H1 (cell line): Measurements from ENCODE around the gene IFT172. TPM values are rescaled to one million over a fixed set of nuclear protein-coding genes. Genes with fewer than 3 reads are reported as not detected.

ENCODE experiments used
- CTCF ChIA-PET: fragments of 300-600 bp; sonication (Branson Sonifier 250); formaldehyde crosslinking; loops from one replicate; lab custom pipeline; 2021; ENCODE audit not compliant: partially characterized antibody; lab: Charles Lee
- POLR2A ChIA-PET: fragments of 300-600 bp; sonication (Branson Sonifier 250); formaldehyde crosslinking; loops from one replicate; lab custom pipeline; 2021; ENCODE audit warnings: inconsistent platforms; ENCODE audit not compliant: partially characterized antibody; lab: Charles Lee
- DNase-seq, 2 experiments: peaks; one replicate each; pipeline versions ENCODE4 v3.0.0 to v3.0.0-alpha.2; 2010 to 2022; ENCODE audit warnings: low spot score in 2 of 2, low read depth in 1 of 2, mixed read lengths in 1 of 2
- FAIRE-seq: peaks from 2 replicates; lab custom pipeline; 2011; peaks lifted over from hg19 to GRCh38; lab: Jason Lieb, UNC
- H2AFZ ChIP-seq: 2 replicates; pipeline ENCODE4 v1.8.1; 2012; ENCODE audit warnings: low read length, inconsistent platforms
- H2AK5ac ChIP-seq: 2 replicates; pipeline ENCODE4 v1.6.1; 2013; ENCODE audit warnings: low read depth, low read length
- H2BK120ac ChIP-seq: replicated peaks from 2 replicates; pipeline ENCODE3; 2013; ENCODE audit warnings: low read depth, low read length, inconsistent platforms
- H2BK12ac ChIP-seq: 2 replicates; pipeline ENCODE4 v1.6.1; 2013; ENCODE audit warnings: low read depth, low read length
- H2BK15ac ChIP-seq: 2 replicates; pipeline ENCODE4 v1.6.1; 2013; ENCODE audit warnings: low read length
- H2BK20ac ChIP-seq: 2 replicates; pipeline ENCODE4 v1.6.1; 2013; ENCODE audit warnings: low read length
- H2BK5ac ChIP-seq: 2 replicates; pipeline ENCODE4 v1.6.1; 2013; ENCODE audit warnings: low read depth, low read length
- H3K14ac ChIP-seq: 2 replicates; pipeline ENCODE4 v1.6.1; 2013; ENCODE audit warnings: inconsistent platforms; ENCODE audit not compliant: insufficient read length
- H3K18ac ChIP-seq: 2 replicates; pipeline ENCODE4 v1.6.1; 2013; ENCODE audit warnings: low read length; ENCODE audit errors: extremely low read depth
- H3K23ac ChIP-seq: 2 replicates; pipeline ENCODE4 v1.6.1; 2013; ENCODE audit warnings: inconsistent platforms; ENCODE audit not compliant: insufficient read length
- H3K23me2 ChIP-seq: 2 replicates; pipeline ENCODE4 v1.6.1; 2013; ENCODE audit warnings: low read depth, low read length
- H3K27ac ChIP-seq: 2 replicates; pipeline ENCODE4 v1.6.1; 2011; ENCODE audit warnings: low read depth, low read length, inconsistent platforms
- H3K27me3 ChIP-seq, 4 experiments: replicated peaks in 1 of 4; 1 replicate in 1 of 4; 2 replicates in 3 of 4; pipeline versions ENCODE4 v1.6.1 to v1.8.1; 2011 to 2013; ENCODE audit warnings: low read length in 3 of 4, mild to moderate bottlenecking in 3 of 4, inconsistent platforms in 2 of 4, mixed read lengths in 2 of 4, moderate library complexity in 1 of 4; ENCODE audit not compliant: control insufficient read depth in 3 of 4, insufficient read depth in 3 of 4; ENCODE audit errors: extremely low read depth in 1 of 4
- H3K36me3 ChIP-seq, 4 experiments: 2 replicates each; pipeline versions ENCODE4 v1.6.1 to v1.8.1; 2011 to 2013; ENCODE audit warnings: mild to moderate bottlenecking in 4 of 4, low read length in 3 of 4, moderate library complexity in 2 of 4, control low read depth in 1 of 4, inconsistent platforms in 1 of 4; ENCODE audit not compliant: insufficient read depth in 4 of 4, control insufficient read depth in 2 of 4
- H3K4ac ChIP-seq: replicated peaks from 2 replicates; pipeline ENCODE3; 2013; ENCODE audit warnings: low read length, low read depth, mixed read lengths, inconsistent platforms; ENCODE audit not compliant: insufficient read length
- H3K4me1 ChIP-seq, 4 experiments: replicated peaks in 1 of 4; 1 replicate in 1 of 4; 2 replicates in 3 of 4; pipeline versions ENCODE4 v1.6.1 to v1.8.1; 2011 to 2013; ENCODE audit warnings: low read length in 3 of 4, inconsistent platforms in 2 of 4, mixed read lengths in 1 of 4; ENCODE audit not compliant: insufficient read depth in 4 of 4, control insufficient read depth in 3 of 4
- H3K4me2 ChIP-seq, 2 experiments: 2 replicates each; pipeline versions ENCODE4 v1.6.1 to v1.8.1; 2011 to 2013; ENCODE audit warnings: low read depth in 2 of 2, low read length in 2 of 2, control low read depth in 1 of 2, inconsistent platforms in 1 of 2, mild to moderate bottlenecking in 1 of 2; ENCODE audit not compliant: insufficient read depth in 1 of 2
- H3K4me3 ChIP-seq, 4 experiments: fragments of 200-600, 300-600 bp in 1 of 4; sonication (generic), shearing (Covaris generic), sonication (Bioruptor Twin) in 1 of 4; 2 replicates each; pipeline versions ENCODE4 v1.5.1 to v1.8.1; 2011 to 2016; ENCODE audit warnings: low read length in 4 of 4, low read depth in 3 of 4, control low read depth in 2 of 4, inconsistent platforms in 2 of 4, mild to moderate bottlenecking in 2 of 4, mixed read lengths in 1 of 4, moderate library complexity in 1 of 4; ENCODE audit not compliant: insufficient read depth in 2 of 4; ENCODE audit errors: extremely low read depth in 1 of 4
- H3K56ac ChIP-seq: replicated peaks from 2 replicates; pipeline ENCODE3; 2013; ENCODE audit warnings: low read depth, mild to moderate bottlenecking, mixed read lengths, low read length, inconsistent platforms; ENCODE audit not compliant: insufficient read length
- H3K79me1 ChIP-seq: 2 replicates; pipeline ENCODE4 v1.6.1; 2013; ENCODE audit warnings: low read depth, low read length, control low read depth
- H3K79me2 ChIP-seq, 2 experiments: 2 replicates each; pipeline versions ENCODE4 v1.6.1 to v1.8.1; 2012 to 2013; ENCODE audit warnings: low read length in 2 of 2, mild to moderate bottlenecking in 2 of 2, inconsistent platforms in 1 of 2; ENCODE audit not compliant: insufficient read depth in 2 of 2, control insufficient read depth in 1 of 2
- H3K9ac ChIP-seq, 4 experiments: replicated peaks in 1 of 4; 1 replicate in 1 of 4; 2 replicates in 3 of 4; pipeline versions ENCODE4 v1.6.1 to v1.8.1; 2011 to 2013; ENCODE audit warnings: low read depth in 3 of 4, low read length in 3 of 4, control low read depth in 2 of 4, mild to moderate bottlenecking in 2 of 4, moderate library complexity in 2 of 4, inconsistent platforms in 1 of 4; ENCODE audit errors: extremely low read depth in 1 of 4
- H3K9me3 ChIP-seq, 2 experiments: 2 replicates each; pipeline versions ENCODE4 v1.6.1 to v1.8.1; 2012 to 2013; ENCODE audit warnings: mild to moderate bottlenecking in 2 of 2, moderate library complexity in 2 of 2, control low read depth in 1 of 2, inconsistent platforms in 1 of 2, low read depth in 1 of 2, low read length in 1 of 2, mixed read lengths in 1 of 2; ENCODE audit not compliant: insufficient read depth in 2 of 2
- H4K20me1 ChIP-seq, 2 experiments: replicated peaks in 1 of 2; 2 replicates each; pipeline versions ENCODE3 to v1.8.1; 2011 to 2013; ENCODE audit warnings: inconsistent platforms in 2 of 2, low read length in 2 of 2, mild to moderate bottlenecking in 1 of 2; ENCODE audit not compliant: insufficient read depth in 2 of 2, control insufficient read depth in 1 of 2
- H4K5ac ChIP-seq: 2 replicates; pipeline ENCODE4 v1.6.1; 2013; ENCODE audit warnings: low read length, low read depth, mixed read lengths, inconsistent platforms; ENCODE audit not compliant: insufficient read length
- H4K8ac ChIP-seq: 2 replicates; pipeline ENCODE4 v1.8.0; 2013; ENCODE audit warnings: mild to moderate bottlenecking, moderate library complexity, low read length, inconsistent platforms; ENCODE audit not compliant: insufficient read depth; ENCODE audit errors: extremely low read depth
- H4K91ac ChIP-seq: replicated peaks from 2 replicates; pipeline ENCODE3; 2013; ENCODE audit warnings: low read length, mixed read lengths, inconsistent platforms; ENCODE audit not compliant: insufficient read length
- BCL11A ChIP-seq, 2 experiments: IDR thresholded peaks; one replicate each; pipeline ENCODE4 v1.6.1; 2011; ENCODE audit warnings: low read depth in 2 of 2, low read length in 2 of 2, mild to moderate bottlenecking in 2 of 2
- EGR1 ChIP-seq: IDR thresholded peaks from 2 replicates; pipeline ENCODE4 v1.6.1; 2011; ENCODE audit warnings: low read depth, low read length, borderline replicate concordance
- EZH2 ChIP-seq: fragments of 200-600 bp; sonication (generic); IDR thresholded peaks from 2 replicates; pipeline ENCODE4 v1.7.1; 2012; ENCODE audit warnings: low read depth, mild to moderate bottlenecking, moderate library complexity, low read length, inconsistent platforms; ENCODE audit not compliant: severe bottlenecking
- FOSL1 ChIP-seq: IDR thresholded peaks from 2 replicates; pipeline ENCODE4 v1.6.1; 2011; ENCODE audit warnings: mild to moderate bottlenecking, low read depth, low read length, moderate library complexity; ENCODE audit not compliant: insufficient read depth
- HDAC6 ChIP-seq: IDR thresholded peaks from one replicate; pipeline ENCODE4 v1.7.1; 2012; ENCODE audit warnings: low read depth, mild to moderate bottlenecking, inconsistent platforms, low read length, moderate library complexity
- SAP30 ChIP-seq: fragments of 300-600 bp; sonication (generic); IDR thresholded peaks from 2 replicates; pipeline ENCODE4 v1.7.1; 2012; ENCODE audit warnings: low read length, moderate library complexity, mild to moderate bottlenecking, inconsistent platforms; ENCODE audit not compliant: insufficient read depth, insufficient replicate concordance
- SUZ12 ChIP-seq: fragments of 200-600 bp; sonication (generic); IDR thresholded peaks from 2 replicates; pipeline ENCODE4 v1.6.1; 2012; ENCODE audit warnings: mild to moderate bottlenecking, inconsistent platforms, low read length, moderate library complexity, mixed read lengths
- whole genome bisulfite sequencing, 2 experiments: shearing (Covaris generic) in 1 of 2; methylation state at CpG; one replicate each; pipeline versions ENCODE4 v1.1.6 to v1.1.7; 2013 to 2015; ENCODE audit warnings: low lambda C conversion rate in 2 of 2, mixed read lengths in 2 of 2, inconsistent platforms in 1 of 2, low coverage in 1 of 2, missing lambda C conversion rate in 1 of 2; ENCODE audit not compliant: insufficient replicate concordance in 2 of 2, insufficient coverage in 1 of 2, insufficient read length in 1 of 2; ENCODE audit errors: extremely low coverage in 1 of 2, missing lambda C conversion rate in 1 of 2; 5-methylcytosine and 5-hydroxymethylcytosine counted together
- polyA plus RNA-seq, 7 experiments: library from polyadenylated mRNA; depleted of rRNA in 3 of 7; stranded (reverse) in 5 of 7; unstranded in 2 of 7; fragments of >200 nt in 5 of 7; fragments of 200-250 nt in 2 of 7; gene quantifications; 1 replicate in 5 of 7; 2 replicates in 1 of 7; 4 replicates in 1 of 7; pipeline versions ENCODE4 v1.2.1 to v1.2.3, GENCODE V29; 2011 to 2013; ENCODE audit warnings: missing spikeins in 2 of 7, mixed read lengths in 2 of 7
- total RNA-seq: library from RNA; stranded (reverse); fragmentation: NEBNext Ultra II Directional; extraction: Animal tissue kit (Norgen Biotek cat#: 25700); gene quantifications from 2 replicates; pipeline ENCODE4 v1.2.1, GENCODE V29; 2021

Gene IFT172
- total and polyA plus RNA-seq, 2 of the 8 experiments (the other 6 are each of a cell fraction or from before 2014, with no cell fraction given) = 13.5 to 14.0 TPM

DNA sequence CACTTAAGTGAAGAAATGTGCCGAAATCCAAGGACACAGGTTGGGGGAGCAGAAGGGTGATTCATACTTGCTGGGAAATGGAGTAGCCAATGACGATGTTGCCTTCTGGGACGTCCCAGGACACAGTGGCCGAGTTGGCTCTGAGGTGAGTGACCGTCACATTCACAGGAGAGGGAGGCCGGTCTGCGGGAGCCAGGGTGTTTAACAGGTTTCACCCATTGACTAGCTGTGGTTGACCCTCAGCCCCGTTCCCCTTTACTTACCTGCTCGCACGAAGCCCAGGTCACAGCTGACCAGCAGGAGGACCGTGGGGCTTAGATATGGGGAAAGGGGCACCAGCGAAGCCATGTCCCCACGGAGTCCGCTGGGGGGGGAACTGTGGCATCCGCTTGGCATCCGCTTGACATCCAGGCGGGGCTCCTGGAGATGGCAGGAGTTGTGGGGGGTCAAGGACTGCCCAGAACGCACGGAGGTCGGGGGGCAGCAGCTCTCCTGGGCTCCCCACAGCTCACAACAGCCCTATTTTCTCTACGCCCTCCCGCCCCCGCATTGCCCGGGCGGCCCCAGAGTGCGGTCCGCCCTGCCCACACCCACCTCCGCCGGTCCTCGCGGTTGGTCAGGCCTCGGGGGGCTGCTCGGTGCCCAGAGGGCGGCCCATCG, 4.9 kb upstream of the IFT172 start:
- Histone ChIP-seq H2BK12ac (peak overlapping the region; percentile 61; the same call in 1 of the 2 replicates), H3K4ac (no peak overlapping the region), H2BK120ac (no peak overlapping the region), H2BK20ac (no peak overlapping the region), H4K5ac (no peak overlapping the region), H4K20me1 (no peaks in the 10 kb centered on the region), H3K27ac (no peak overlapping the region; the same call in 1 of the 2 replicates), H4K91ac (no peak overlapping the region), H2BK15ac (no peak overlapping the region), H3K56ac (no peak overlapping the region), H3K18ac (no peak overlapping the region), H2AK5ac (no peak overlapping the region), H3K4me1 (peaks cover 3 to 13% (median 4%) of the 10 kb centered on the region in 4 experiments), H3K4me2 (peak overlapping the region; percentile 61 to 100), H2BK5ac (peak overlapping the region; percentile 38; the same call in 1 of the 2 replicates), H3K4me3 (peak overlapping the region; percentile 52 to 96 (median 76)), H3K23ac (no peak overlapping the region), H3K79me1 (no peaks in the 10 kb centered on the region), H3K36me3 (no peaks in the 10 kb centered on the region), H3K27me3 (peaks cover 0 to 9% (median 7%) of the 10 kb centered on the region in 4 experiments; a peak in 5 of 7 replicates), H3K14ac (no peak overlapping the region), H3K9ac (peak overlapping the region in 2 of 4 experiments; percentile 38 to 59; a peak in 4 of 7 replicates), H3K9me3 (no peaks in the 10 kb centered on the region; a peak in 1 of 4 replicates), H2AFZ (peak overlapping the region; percentile 70), H3K23me2 (peaks cover 12% of the 10 kb centered on the region), H4K8ac (peak overlapping the region; percentile 22; the same call in 1 of the 2 replicates), H3K79me2 (no peaks in the 10 kb centered on the region)
- DNase-seq (peak in 1 of 2 experiments; percentile 64), FAIRE-seq (no peak)
- POLR2A ChIA-PET = interaction anchor here (0.6 to 2.0 kb wide), 9 partner anchors 9 to 1059 kb away, joined by 3 to 10 read pairs (median 4); partner anchors contain the start of genes CCDC121, GPN1, PPM1G and SLC4A1AP
- 10% methylated on average over 33 of the region's 35 CpGs; no CpG with 5 or more reads in 1 of the 2 experiments for WGBS, 2 experiments
- CTCF ChIA-PET = interaction anchor here (1.0 to 1.2 kb wide), 2 partner anchors 15 to 123 kb away, joined by 4 read pairs; no protein-coding TSS in a partner anchor
- TF ChIP-seq BCL11A (IDR thresholded peaks at IDR 0.05; ENCODE audit: low read depth in 2 of 2, low read length in 2 of 2) (no peak), EZH2 (peak; percentile 39), SAP30 (peak; percentile 34), FOSL1 (no peak), HDAC6 (no peak), SUZ12 (0 out of 2 replicates have a peak, but pooled peaks have one; percentile 42), EGR1 (peak; percentile 83; the same call in 1 of the 2 replicates)
- TF ChIP-seq, all 59 proteins: peak for 4
